Activated CD8-positive, alpha-beta memory T cell treated with anti-CD3 and anti-CD28 coated beads for 48 hours (primary cell): ENCODE measurements around the gene TFCP2L1.

Experiments used
- DNase-seq, 3 experiments: peaks; one replicate each; pipeline ENCODE4 v3.0.0-alpha.2; 2020; ENCODE audit warnings: low read depth in 2 of 3, low spot score in 2 of 3

TFCP2L1 gene

DNA sequence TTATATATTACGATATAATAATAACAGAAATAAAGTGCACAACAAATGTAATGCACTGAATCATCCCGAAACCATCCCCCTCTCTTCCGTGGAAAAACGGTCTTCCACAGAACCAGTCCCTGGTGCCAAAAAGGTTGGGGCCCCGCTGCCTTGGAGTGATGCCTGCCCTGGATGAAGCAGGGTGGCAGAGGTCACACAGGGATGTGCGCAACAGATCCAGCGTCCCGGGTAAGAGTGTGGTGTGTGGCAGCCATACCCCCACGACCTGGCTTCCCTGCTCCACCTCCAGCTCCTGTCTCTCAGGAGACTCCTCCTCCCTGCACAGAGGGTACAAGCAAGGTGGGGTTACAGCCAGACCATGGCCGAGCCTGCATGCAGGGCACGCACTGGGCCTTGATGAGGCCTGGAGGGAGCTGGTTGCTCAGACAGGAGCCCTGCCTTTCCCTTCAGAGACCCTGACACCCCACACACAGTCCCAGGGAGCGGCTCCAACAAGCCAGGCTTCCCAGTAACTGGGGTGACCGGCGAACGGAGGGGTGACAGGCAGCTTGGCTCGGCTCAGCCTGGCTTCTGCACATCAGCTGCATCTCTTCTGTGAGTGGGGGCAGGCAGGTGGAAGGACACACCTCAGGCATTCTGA is 41.1 kb downstream of the TFCP2L1 start:
- DNase-seq = no peak

DNA sequence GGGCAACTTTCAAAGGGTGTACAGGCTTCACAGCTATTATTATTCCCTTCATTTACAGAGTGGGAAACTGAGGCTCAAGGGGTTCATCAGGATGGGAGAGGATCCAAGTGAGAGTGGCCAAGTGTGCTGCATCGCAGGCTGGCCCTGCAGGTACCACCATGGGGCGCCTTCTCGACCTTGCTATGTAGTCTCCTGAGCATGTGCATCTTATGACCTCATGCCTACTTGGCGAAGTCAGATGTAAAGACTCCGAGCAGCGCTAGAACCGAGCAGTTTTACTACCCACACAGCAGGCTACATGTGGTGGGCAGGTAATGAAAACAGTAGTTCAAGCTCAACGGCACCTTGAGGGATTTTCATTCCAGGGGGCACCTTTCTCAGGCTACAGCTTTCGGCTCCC is 42.0 kb downstream of the TFCP2L1 start:
- no peak for DNase-seq

DNA sequence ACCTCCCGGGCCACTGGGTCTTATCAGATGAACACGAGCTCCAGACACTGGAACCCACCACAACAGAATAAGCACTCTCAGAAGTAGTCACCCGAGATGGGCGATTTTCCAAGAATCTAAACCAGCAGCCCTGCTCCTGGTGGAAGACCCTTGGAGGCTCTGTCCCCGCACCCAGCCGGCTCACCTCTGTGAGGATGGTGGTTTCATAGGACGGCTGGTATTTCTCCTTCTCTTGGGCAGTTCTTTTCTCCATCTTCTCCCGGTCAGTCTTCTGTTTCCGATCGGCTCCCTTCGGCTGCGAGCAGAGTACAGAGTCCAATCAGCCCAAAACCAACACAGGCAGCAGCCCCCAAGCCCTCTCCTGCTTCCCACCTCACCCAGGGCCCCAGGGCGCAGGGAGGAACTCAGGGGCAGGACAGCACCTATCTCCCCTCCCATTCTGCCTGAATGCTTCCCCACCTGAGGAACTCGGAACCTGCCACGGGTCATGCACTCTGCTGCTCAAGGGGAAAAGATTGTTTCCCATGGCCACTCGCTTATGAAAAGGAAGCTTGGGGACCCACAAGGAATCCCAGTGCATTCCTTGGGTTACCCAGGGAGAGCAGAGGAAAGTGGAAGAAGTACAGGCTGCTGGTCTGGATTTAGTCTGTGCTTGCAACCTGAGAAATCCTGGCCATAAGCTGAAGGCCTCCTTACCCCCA is 42.7 kb downstream of the TFCP2L1 start:
- DNase-seq = no peak

DNA sequence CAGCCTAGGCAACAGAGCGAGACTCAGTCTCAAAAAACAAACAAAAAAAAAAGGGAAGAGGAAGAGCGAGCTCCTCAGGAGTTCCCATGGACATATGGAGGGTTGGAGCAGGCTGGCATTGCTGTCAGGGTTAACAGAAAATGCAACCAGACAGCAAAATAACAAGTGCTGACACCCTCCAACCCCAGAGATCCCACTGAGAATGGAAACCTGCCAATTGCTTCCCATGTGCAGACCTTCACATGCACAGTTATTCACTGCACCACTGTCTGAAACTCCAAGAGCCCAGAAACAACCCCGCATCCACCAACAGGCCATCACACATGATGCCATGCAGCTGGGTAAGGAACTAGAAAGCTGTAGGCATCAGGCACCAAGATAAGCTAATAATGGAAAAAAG is 43.5 kb downstream of the TFCP2L1 start:
- DNase-seq = no peak

DNA sequence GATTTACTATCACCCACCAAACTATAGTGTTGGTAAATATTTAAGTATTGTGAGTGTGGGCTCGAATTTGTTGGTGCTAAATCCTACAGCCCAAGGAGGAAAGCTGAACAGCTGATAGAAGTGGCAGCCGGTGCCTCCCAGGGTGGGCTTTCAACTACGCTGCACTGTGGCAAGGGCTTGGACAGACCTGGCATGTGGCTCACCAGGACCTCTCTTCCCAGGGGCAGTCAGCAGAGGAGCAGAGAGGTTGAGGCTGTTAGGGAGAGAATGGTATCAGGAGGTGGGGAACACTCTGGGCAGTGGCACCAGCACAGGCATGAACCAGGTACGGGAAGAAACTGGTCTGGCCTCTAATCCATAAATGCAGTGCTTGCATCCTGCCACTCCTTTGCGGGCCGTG is 44.6 kb downstream of the TFCP2L1 start:
- no peak for DNase-seq

DNA sequence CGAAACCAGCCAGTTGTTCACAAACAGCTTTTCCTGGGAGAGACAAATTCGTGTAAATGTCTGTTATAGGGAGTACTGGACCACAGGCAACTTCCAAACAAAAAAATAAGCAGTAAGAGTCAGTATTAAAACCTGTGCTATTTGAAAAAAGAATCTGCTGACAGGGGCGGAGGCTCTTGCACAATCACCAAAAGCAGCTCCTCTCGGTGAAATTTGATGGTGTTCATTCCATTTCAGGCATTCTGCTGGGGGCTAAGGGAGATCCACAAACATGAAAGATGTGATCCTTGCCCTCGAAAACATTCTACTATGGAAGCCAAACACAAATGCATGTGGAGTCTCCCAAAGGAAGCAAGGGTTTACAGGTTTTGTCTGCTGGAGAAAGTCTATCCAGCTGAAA is 45.0 kb downstream of the TFCP2L1 start:
- no peak for DNase-seq

DNA sequence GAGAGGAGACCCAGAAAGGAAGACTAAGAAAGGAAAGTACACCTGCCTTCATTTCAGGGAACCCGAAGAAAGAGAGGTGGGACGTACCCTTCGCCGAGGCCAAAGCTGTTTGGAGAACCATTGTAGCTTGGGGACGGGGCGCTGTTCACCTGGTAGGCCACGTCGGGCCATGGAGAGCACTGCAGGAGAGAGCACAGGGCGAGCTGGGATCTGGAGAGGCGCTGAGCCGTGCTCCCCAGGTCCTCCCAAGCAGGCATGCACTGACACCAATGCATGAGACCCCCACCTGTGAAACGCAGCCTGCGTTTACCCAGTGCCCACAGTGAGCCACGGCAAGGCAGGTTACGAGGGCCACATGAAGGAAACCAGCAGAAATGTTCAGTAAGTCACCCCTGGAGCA is 45.5 kb downstream of the TFCP2L1 start:
- DNase-seq = no peak

DNA sequence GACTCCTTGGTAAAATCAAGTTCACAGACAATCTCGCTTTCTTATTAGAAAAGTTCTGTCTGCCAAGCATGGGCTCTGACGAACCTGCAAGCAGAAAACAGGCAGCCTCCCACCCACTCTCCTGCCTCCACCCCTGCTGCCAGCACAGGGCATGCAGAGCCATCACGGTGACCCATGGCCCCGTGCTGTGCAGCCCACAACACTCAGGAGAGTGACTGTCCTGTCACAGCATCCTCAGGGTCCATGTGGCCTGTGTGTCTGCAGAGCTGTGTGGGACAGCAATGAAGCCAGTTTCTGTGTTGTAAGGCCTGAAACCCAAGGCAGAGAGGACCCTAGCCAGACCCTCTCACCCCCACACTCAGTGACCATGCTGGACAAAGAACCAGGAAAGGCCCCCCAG is 46.2 kb downstream of the TFCP2L1 start:
- no peak for DNase-seq

DNA sequence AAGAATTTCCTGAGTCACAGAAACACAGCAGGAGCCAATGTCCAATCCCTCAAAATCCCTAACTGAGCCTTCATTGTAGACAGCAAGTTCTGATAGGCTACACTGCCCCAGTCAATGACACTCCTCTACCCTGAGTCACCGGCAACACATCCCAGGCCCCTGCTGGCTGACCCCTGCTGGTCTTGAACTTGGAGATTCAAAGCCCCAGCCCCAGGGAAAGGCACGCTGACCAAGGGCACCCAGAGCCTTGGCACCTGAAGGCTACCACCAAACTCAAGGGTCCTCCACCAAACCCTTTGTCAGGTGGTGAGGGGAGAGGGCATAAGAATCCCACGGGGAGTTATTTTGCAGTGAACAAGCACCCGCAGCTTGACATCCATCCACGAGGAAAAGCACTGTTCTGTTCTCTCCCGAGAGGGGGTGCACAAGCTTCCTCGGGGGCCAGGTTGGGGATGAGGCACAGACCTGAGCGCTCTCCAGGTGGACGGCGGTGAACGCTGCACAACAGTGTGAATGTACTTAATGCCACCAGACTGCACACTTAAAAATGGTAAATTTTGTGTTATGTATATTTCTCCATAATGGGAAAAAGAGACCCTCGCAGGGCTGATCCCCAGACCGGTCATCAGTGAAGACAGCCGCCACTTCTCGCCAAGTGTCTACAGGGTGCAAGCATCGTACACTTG is 46.9 kb downstream of the TFCP2L1 start:
- no peak for DNase-seq

DNA sequence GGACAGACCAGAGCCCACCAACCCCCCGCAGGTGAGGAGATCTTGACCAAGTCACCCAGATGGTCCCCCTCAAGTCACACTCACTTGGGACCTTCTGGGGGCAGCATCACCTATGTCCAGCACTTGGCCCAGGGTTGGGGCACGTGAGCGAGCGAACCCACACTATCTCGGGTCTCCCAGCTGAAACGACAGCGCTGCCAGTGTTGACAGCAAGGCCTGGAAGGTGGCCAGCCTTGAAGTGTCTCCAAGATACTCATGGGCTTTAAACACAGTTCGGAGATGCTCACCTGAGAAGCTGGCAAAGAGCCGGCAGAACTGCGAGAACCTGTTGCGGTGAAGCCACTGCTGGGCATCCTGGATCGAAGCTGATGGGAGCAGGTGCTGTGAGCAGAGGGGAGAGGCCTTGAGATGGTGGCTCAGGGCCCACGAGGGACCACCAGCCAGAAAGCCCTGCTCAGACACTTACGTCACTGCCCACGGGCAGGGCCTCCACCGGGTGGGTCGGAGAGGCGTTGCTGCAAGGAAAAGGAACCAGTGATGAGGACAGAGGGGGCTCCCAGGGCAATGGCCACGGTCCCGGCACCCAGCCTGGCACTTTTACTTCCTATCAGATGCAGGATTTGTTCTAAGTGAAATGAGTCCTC is 47.5 kb downstream of the TFCP2L1 start:
- DNase-seq = no peak

DNA sequence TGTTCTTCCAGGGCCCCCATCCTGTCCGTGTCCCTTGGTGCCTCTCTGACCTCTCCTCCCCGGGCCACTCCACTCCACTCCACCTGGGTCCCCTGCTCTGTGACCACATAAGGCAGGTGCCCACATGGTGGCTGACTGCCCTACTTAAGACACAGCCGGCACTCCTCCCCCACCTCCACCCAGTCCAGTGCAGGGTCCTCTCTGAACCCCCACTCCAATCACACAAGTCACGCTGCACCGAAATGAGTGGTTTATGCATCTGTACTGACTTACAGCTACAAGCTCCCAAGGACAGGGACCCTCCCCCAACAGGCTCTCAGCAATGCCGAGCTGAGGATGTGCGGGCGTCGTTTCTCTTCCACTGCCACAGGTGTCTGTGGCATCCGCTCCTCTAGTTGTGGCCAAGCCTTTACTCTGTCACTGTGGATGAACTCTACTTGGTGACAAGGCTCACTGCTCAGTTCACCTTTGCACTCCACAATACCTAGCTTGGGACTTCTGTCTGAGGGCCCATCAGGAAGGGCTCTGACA is 48.3 kb downstream of the TFCP2L1 start:
- no peak for DNase-seq

DNA sequence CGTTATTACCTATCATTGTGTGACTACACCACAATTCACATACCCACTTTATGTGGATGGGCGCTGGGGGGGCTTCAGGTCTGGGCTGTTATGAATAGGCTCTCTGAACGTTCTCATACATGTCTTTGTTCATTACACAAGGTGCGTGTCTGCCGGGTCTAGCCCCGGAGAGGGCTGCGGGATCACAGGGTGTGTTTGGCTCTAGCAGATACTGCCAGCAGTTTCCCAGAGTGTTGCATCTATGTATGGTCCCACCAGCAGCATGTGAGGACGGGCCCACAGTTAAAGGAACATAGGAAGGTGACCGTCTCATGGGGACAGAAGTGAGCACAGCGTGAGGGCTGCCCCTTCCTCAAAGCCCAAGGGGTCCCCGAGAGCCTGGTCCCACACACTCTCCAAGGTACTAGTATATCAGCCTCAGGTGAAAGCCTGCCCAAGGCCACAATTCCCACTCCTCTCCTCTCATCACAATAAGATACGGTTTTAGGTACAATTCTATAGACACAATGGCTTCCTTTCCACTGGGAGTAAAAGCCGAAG is 48.8 kb downstream of the TFCP2L1 start:
- no peak for DNase-seq

DNA sequence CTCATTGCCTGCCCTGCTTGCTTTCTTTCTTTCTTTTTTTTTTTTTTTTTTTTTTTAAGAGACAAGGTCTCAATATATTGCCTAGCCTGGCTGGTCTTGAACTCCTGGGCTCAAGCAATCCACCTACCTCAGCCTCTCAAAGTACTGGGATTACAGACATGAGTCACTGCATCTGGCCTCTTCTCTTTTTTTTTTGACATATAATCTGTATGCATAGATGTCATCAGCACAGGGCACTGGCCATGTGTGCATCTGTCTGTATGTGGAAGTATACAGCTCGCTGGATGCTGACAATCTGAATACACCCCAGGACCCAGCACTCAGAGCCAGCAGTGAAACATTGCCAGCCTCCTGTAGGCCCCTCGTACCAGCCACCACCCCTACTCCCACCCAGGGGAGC is 49.5 kb downstream of the TFCP2L1 start:
- DNase-seq = no peak

DNA sequence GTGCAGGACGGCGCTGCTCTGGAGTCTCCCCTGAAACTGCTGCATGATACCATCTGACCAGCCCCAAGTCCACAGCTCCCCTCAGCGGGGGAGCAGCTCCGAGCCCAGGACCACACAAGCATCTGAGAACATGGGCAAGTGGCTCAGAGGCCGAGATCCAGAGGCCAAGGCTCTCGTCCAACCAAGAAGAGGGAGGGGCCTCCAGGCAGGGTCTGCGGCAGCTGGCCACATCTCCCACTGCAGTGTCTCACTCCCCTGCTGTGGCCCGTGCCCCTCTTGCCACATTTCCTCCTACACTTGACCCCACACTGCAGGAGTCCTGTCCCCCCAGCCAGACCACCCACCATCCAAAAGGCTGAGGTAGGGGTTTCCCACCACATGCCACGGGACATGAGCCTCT is 50.2 kb downstream of the TFCP2L1 start:
- no peak for DNase-seq

DNA sequence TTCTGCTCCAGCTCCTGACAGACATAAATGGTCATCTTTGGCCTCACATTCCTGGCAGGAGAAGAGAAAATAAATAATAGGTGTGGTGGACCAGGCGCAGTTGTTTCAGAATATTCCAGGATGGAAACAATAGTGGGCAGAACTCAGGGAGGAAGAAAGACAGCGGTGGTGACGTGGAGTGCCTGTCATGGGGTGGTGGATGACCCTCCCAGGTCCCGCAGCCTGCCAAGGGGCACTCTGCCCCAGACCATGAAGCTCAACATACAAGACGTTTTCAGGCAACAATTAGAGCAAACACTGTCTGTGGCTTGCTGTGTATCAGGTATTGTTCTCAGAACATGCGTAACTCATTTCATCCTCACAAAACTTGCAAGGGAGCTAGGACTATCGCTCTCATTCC is 50.9 kb downstream of the TFCP2L1 start:
- DNase-seq = no peak

DNA sequence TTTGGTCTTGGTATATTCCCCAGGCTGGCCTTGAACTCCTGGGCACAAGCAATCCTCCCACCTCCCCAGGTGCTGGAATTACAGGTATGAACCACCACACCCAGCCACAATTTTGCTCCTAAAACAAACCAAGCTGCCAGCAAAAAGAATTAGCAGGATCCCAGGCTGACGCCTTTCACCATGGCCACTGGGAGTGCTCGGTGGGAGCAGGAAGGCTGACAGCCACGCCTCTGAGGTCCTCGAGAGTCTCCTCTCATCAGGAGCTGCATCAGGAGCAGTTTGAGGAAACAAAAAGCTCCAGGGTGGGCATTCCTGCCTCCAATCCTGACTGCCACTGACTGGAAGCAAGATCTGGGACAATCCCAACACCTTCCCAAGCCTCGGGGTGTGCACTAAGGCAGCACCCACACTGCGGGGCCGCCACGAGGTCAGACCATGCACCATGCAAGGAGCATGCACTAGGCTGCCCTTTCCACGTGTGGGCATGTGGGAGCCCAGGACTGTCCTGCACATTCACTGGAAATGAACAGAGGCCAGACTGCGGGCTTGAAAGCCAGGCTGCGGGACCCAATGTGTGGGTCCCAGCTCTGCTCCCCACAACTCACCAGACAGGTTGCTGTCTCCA is 51.4 kb downstream of the TFCP2L1 start:
- no peak for DNase-seq

DNA sequence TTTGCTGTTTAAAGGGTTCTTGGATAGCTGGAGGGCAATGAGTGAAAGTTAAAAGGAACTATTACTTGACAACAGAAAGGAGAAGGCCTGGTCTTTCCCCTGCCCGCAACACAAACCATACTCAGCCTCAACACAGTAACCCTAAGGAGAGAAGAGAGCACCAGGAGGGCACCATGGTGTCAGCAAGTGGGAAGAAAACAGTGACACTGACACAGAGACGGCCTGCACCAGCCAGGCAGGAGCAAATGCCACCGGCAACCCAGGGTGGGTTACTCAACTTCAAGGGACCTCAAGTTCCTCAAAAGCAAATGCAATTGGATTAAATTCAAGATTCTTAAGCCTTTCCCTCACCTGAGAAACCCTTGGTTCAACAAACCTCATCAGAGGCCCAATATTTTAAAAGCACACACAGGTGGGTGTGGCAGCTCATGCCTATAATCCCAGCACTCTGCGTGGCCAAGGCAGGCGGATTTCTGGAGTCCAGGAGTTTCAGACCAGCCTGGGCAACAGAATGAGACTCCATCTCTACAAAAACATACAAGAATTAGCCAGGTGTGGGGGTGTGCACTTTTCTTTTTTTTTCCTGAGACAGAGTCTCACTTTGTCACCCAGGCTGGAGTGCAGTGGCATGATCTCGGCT is 52.3 kb downstream of the TFCP2L1 start:
- DNase-seq = no peak

DNA sequence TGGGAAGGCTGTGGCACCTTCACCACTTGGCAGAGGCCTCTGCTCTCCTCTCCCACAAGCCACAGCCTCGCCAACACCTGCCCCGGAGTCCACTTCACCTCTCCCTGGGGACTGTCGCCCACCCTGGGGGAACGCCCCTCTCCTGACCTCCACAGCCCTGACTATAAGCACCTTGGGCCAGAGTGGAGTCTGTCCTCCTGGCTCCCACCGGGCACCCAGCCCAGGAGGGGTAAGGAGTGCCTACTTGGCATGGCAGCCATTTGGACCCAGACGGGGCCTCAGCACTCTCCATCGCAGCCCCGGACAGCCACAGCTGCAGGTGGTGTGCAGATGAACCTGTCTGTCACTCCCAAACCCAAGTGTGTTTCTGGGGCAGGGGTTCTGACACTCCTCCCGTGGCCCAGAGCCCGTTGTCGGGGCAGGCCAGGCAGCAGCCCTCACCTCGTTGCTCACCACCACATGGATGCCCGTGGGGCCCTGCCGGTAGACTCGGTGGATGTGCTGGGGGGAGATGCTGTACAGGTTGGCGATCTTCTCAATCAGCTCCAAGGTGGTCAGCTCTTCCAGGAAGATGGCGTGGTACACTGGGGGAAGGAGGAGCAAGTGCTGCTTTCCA is 53.5 kb downstream of the TFCP2L1 start:
- no peak for DNase-seq

DNA sequence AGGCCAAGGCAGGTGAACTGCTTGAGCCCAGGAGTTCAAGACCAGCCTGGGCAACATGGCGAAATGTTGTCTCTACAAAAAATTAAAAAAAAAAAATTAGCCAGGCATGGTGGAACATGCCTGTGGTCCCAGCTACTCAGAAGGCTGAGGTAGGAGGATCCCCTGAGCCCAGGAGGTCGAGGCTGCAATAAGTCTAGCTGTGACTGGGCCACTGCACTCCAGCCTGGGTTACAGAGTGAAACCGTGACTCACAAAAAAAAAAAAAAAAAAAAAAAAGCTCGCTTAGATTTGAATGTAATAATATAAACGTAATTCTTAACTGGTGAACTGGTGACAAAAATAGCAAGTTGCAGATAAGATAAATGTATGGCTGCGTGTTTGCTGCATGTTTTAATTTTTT is 56.5 kb downstream of the TFCP2L1 start:
- no peak for DNase-seq
